GM18867 (cell line): ENCODE measurements around the gene RASAL2.
"Not testable (repeated sequence)": the region's sequence is repeated elsewhere in the genome, so short reads cannot be mapped to it uniquely, and the experiment has no call there.

ENCODE experiments used
- ATAC-seq: cut with Tn5 transposase; IDR thresholded peaks from one replicate; pipeline ENCODE4 v1.9.1; 2021; ENCODE audit warnings: mild to moderate bottlenecking, moderate library complexity; ENCODE audit not compliant: unreplicated experiment

The RASAL2 gene

GRCh38 chr1:178273707-178274410 lies 180.0 kb downstream of the RASAL2 start:
- peak; percentile 91 for ATAC-seq

GRCh38 chr1:178275049-178275448 lies 181.1 kb downstream of the RASAL2 start:
- no peak for ATAC-seq

GRCh38 chr1:178275553-178275952 lies 181.6 kb downstream of the RASAL2 start:
- ATAC-seq, result no peak

- ATAC-seq, result no peak
Observed at GRCh38 chr1:178277793-178278530, 184.1 kb downstream of the RASAL2 start.

- no peak for ATAC-seq
Observed at GRCh38 chr1:178278916-178279686, 185.2 kb downstream of the RASAL2 start.

GRCh38 chr1:178282949-178283367 lies 189.1 kb downstream of the RASAL2 start:
- no peak for ATAC-seq

GRCh38 chr1:178283409-178283808 lies 189.5 kb downstream of the RASAL2 start:
- ATAC-seq, result no peak

GRCh38 chr1:178284058-178284457 lies 190.2 kb downstream of the RASAL2 start:
- ATAC-seq, result no peak

- ATAC-seq, result no peak
Observed at GRCh38 chr1:178291166-178291565, 197.3 kb downstream of the RASAL2 start.

- no peak for ATAC-seq
Observed at GRCh38 chr1:178294654-178295053, 200.8 kb downstream of the RASAL2 start.

- ATAC-seq, result no peak
Observed at GRCh38 chr1:178300352-178300699, 206.4 kb downstream of the RASAL2 start.

- ATAC-seq, result no peak
Observed at GRCh38 chr1:178301141-178301540, 207.2 kb downstream of the RASAL2 start.

- ATAC-seq, result no peak
Observed at GRCh38 chr1:178307264-178307663, 213.4 kb downstream of the RASAL2 start.

- ATAC-seq, result no peak
Observed at GRCh38 chr1:178308438-178308837, 214.5 kb downstream of the RASAL2 start.

- peak; percentile 84 for ATAC-seq
Observed at GRCh38 chr1:178310685-178311105, 216.8 kb downstream of the RASAL2 start.

GRCh38 chr1:178311164-178311563 lies 217.3 kb downstream of the RASAL2 start:
- ATAC-seq, result no peak

GRCh38 chr1:178320280-178320982 lies 226.5 kb downstream of the RASAL2 start:
- ATAC-seq, result not testable (repeated sequence)

- ATAC-seq, result no peak
Observed at GRCh38 chr1:178323067-178323466, 229.2 kb downstream of the RASAL2 start.

GRCh38 chr1:178324003-178324402 lies 230.1 kb downstream of the RASAL2 start:
- ATAC-seq, result no peak

- ATAC-seq, result no peak
Observed at GRCh38 chr1:178328728-178329127, 234.8 kb downstream of the RASAL2 start.

GRCh38 chr1:178330153-178330552 lies 236.2 kb downstream of the RASAL2 start:
- ATAC-seq, result no peak
